Memory B cell (primary cell): Measurements from ENCODE around the gene REV3L.
"Not testable (repeated sequence)": the region's sequence is repeated elsewhere in the genome, so short reads cannot be mapped to it uniquely, and the experiment has no call there.

Source experiments
- ATAC-seq: fragments of 150-1000 bp; cut with Tn5 transposase; 2 replicates; pipeline ENCODE4 v1.10.0; 2021; ENCODE audit warnings: low read depth, mild to moderate bottlenecking, moderate library complexity
- DNase-seq, 2 donors: peaks; one replicate each; pipeline ENCODE4 v3.0.0; 2022; ENCODE audit warnings: low spot score in 2 of 2
- H3K27ac Mint-ChIP-seq: one replicate; pipeline ENCODE4 v1.8.0; 2022; ENCODE audit warnings: mild to moderate bottlenecking, moderate library complexity, mixed read lengths
- H3K27me3 Mint-ChIP-seq: one replicate; pipeline ENCODE4 v1.8.0; 2022; ENCODE audit warnings: mixed read lengths
- H3K36me3 Mint-ChIP-seq: one replicate; pipeline ENCODE4 v1.8.0; 2022; ENCODE audit warnings: mild to moderate bottlenecking, mixed read lengths
- H3K4me1 Mint-ChIP-seq: one replicate; pipeline ENCODE4 v1.8.0; 2022; ENCODE audit warnings: mixed read lengths
- H3K4me3 Mint-ChIP-seq: one replicate; pipeline ENCODE4 v1.8.0; 2022; ENCODE audit warnings: mild to moderate bottlenecking, moderate library complexity, mixed read lengths
- H3K9me3 Mint-ChIP-seq: one replicate; pipeline ENCODE4 v1.8.0; 2022; ENCODE audit warnings: mixed read lengths

The REV3L gene

GRCh38 chr6:111507219-111507618, 24.2 kb upstream of the REV3L start:
- not testable (repeated sequence) for H3K4me3 Mint-ChIP-seq, H3K27me3 Mint-ChIP-seq, H3K27ac Mint-ChIP-seq, DNase-seq, H3K9me3 Mint-ChIP-seq, H3K4me1 Mint-ChIP-seq, ATAC-seq
- peaks cover 11% of the 10 kb centered on the region for H3K36me3 Mint-ChIP-seq

- H3K27me3 Mint-ChIP-seq, H3K9me3 Mint-ChIP-seq, DNase-seq, H3K27ac Mint-ChIP-seq, H3K4me1 Mint-ChIP-seq, H3K4me3 Mint-ChIP-seq, ATAC-seq: not testable (repeated sequence)
- peaks cover 13% of the 10 kb centered on the region for H3K36me3 Mint-ChIP-seq
These were observed 22.5 kb upstream of the REV3L start for GRCh38 chr6:111505498-111505897.

- DNase-seq (no peak), ATAC-seq (no peak)
- Mint-ChIP-seq H3K27ac (no peak overlapping the region), H3K27me3 (no peaks in the 10 kb centered on the region), H3K36me3 (peaks cover 13% of the 10 kb centered on the region), H3K9me3 (no peaks in the 10 kb centered on the region), H3K4me3 (no peak overlapping the region), H3K4me1 (peaks cover 8% of the 10 kb centered on the region)
These were observed 20.6 kb upstream of the REV3L start for GRCh38 chr6:111503660-111504059.

- Mint-ChIP-seq H3K27ac (no peak overlapping the region), H3K9me3 (no peaks in the 10 kb centered on the region), H3K27me3 (no peaks in the 10 kb centered on the region), H3K36me3 (peaks cover 13% of the 10 kb centered on the region), H3K4me1 (peaks cover 10% of the 10 kb centered on the region), H3K4me3 (no peak overlapping the region)
- DNase-seq (no peak), ATAC-seq (no peak)
These were observed 20.2 kb upstream of the REV3L start for GRCh38 chr6:111503194-111503593.

- no peaks in the 10 kb centered on the region for H3K27me3 Mint-ChIP-seq
- no peak overlapping the region for H3K4me3 Mint-ChIP-seq
- no peak for ATAC-seq
- H3K27ac Mint-ChIP-seq, result no peak overlapping the region
- no peaks in the 10 kb centered on the region for H3K9me3 Mint-ChIP-seq
- H3K4me1 Mint-ChIP-seq, result peaks cover 10% of the 10 kb centered on the region
- no peak for DNase-seq
- peaks cover 16% of the 10 kb centered on the region for H3K36me3 Mint-ChIP-seq
These were observed 19.1 kb upstream of the REV3L start for GRCh38 chr6:111502154-111502553.

GRCh38 chr6:111499269-111499793, 16.3 kb upstream of the REV3L start:
- peaks cover 6% of the 10 kb centered on the region for H3K36me3 Mint-ChIP-seq
- no peak overlapping the region for H3K4me3 Mint-ChIP-seq
- H3K9me3 Mint-ChIP-seq, result no peaks in the 10 kb centered on the region
- peaks cover 12% of the 10 kb centered on the region for H3K4me1 Mint-ChIP-seq
- no peak for ATAC-seq
- H3K27ac Mint-ChIP-seq, result no peak overlapping the region
- H3K27me3 Mint-ChIP-seq, result no peaks in the 10 kb centered on the region
- no peak for DNase-seq

GRCh38 chr6:111494951-111495635, 12.1 kb upstream of the REV3L start:
- DNase-seq, result no peak
- no peak overlapping the region for H3K4me3 Mint-ChIP-seq
- no peak overlapping the region for H3K27ac Mint-ChIP-seq
- peaks cover 7% of the 10 kb centered on the region for H3K4me1 Mint-ChIP-seq
- H3K36me3 Mint-ChIP-seq, result peaks cover 5% of the 10 kb centered on the region
- H3K9me3 Mint-ChIP-seq, result no peaks in the 10 kb centered on the region
- H3K27me3 Mint-ChIP-seq, result no peaks in the 10 kb centered on the region
- no peak for ATAC-seq

GRCh38 chr6:111492499-111492898, 9.5 kb upstream of the REV3L start:
- Mint-ChIP-seq H3K36me3 (peaks cover 3% of the 10 kb centered on the region), H3K4me3 (no peak overlapping the region), H3K27ac (no peak overlapping the region), H3K9me3 (no peaks in the 10 kb centered on the region), H3K27me3 (no peaks in the 10 kb centered on the region), H3K4me1 (peaks cover 10% of the 10 kb centered on the region)
- ATAC-seq (no peak), DNase-seq (no peak)

GRCh38 chr6:111490067-111490466, 7.0 kb upstream of the REV3L start:
- DNase-seq (no peak), ATAC-seq (no peak)
- peaks cover 3% of the 10 kb centered on the region for H3K36me3 Mint-ChIP-seq
- H3K27ac Mint-ChIP-seq, result no peak overlapping the region
- H3K27me3 Mint-ChIP-seq, result no peaks in the 10 kb centered on the region
- no peaks in the 10 kb centered on the region for H3K9me3 Mint-ChIP-seq
- peaks cover 19% of the 10 kb centered on the region for H3K4me1 Mint-ChIP-seq
- H3K4me3 Mint-ChIP-seq, result no peak overlapping the region

- DNase-seq (no peak), ATAC-seq (peak; percentile 8)
- peaks cover 24% of the 10 kb centered on the region for H3K4me1 Mint-ChIP-seq
- no peaks in the 10 kb centered on the region for H3K27me3 Mint-ChIP-seq
- H3K36me3 Mint-ChIP-seq, result no peaks in the 10 kb centered on the region
- no peaks in the 10 kb centered on the region for H3K9me3 Mint-ChIP-seq
- H3K27ac Mint-ChIP-seq, result peak overlapping the region; percentile 84
- H3K4me3 Mint-ChIP-seq, result peak overlapping the region; percentile 11
These were observed 4.6 kb upstream of the REV3L start for GRCh38 chr6:111487661-111488060.

GRCh38 chr6:111486921-111487320, 3.9 kb upstream of the REV3L start:
- Mint-ChIP-seq H3K36me3 (no peaks in the 10 kb centered on the region), H3K27ac (peak overlapping the region; percentile 22), H3K27me3 (no peaks in the 10 kb centered on the region), H3K4me3 (no peak overlapping the region), H3K4me1 (peaks cover 25% of the 10 kb centered on the region), H3K9me3 (no peaks in the 10 kb centered on the region)
- no peak for DNase-seq
- ATAC-seq, result no peak

- no peak for ATAC-seq
- DNase-seq, result no peak
- Mint-ChIP-seq H3K4me1 (peaks cover 28% of the 10 kb centered on the region), H3K27me3 (no peaks in the 10 kb centered on the region), H3K27ac (peak overlapping the region; percentile 22), H3K9me3 (no peaks in the 10 kb centered on the region), H3K4me3 (no peak overlapping the region), H3K36me3 (no peaks in the 10 kb centered on the region)
These were observed 3.5 kb upstream of the REV3L start for GRCh38 chr6:111486475-111486874.

- peaks cover 35% of the 10 kb centered on the region for H3K4me1 Mint-ChIP-seq
- no peaks in the 10 kb centered on the region for H3K9me3 Mint-ChIP-seq
- no peak overlapping the region for H3K27ac Mint-ChIP-seq
- no peaks in the 10 kb centered on the region for H3K27me3 Mint-ChIP-seq
- no peak overlapping the region for H3K4me3 Mint-ChIP-seq
- H3K36me3 Mint-ChIP-seq, result no peaks in the 10 kb centered on the region
- DNase-seq, result no peak
- no peak for ATAC-seq
These were observed 2.3 kb upstream of the REV3L start for GRCh38 chr6:111485342-111485741.

- Mint-ChIP-seq H3K4me1 (peaks cover 32% of the 10 kb centered on the region), H3K9me3 (no peaks in the 10 kb centered on the region), H3K36me3 (no peaks in the 10 kb centered on the region), H3K27ac (peak overlapping the region; percentile 99), H3K27me3 (no peaks in the 10 kb centered on the region), H3K4me3 (peak overlapping the region; percentile 94)
- ATAC-seq (no peak), DNase-seq (no peak)
These were observed 1.6 kb upstream of the REV3L start for GRCh38 chr6:111484633-111484930.
